Upper lobe of left lung (tissue), 4 donors: ENCODE measurements around the gene FOXP4.

Experiments used
- EP300 ChIP-seq, 4 donors: sonication (generic); formaldehyde crosslinking; IDR thresholded peaks; one replicate each; pipeline ENCODE4 v1.5.1; 2017; ENCODE audit warnings: antibody characterized with exemption in 4 of 4, control low read depth in 2 of 4
- POLR2A ChIP-seq, 4 donors: fragments of 450-650 bp; IDR thresholded peaks; one replicate each; pipeline ENCODE4 v1.5.1; 2016 to 2017; ENCODE audit warnings: antibody characterized with exemption in 4 of 4, mild to moderate bottlenecking in 2 of 4
- POLR2AphosphoS5 ChIP-seq, 2 donors: sonication (generic); formaldehyde crosslinking; IDR thresholded peaks; one replicate each; pipeline ENCODE4 v1.5.1; 2017; ENCODE audit warnings: antibody characterized with exemption in 2 of 2
- TF ChIP-seq, protein P1 (sequence below), 6 experiments: fragments of 450-650 bp in 4 of 6; fragments of 200-600 bp in 2 of 6; sonication (generic) in 2 of 6; IDR thresholded peaks; one replicate each; pipeline ENCODE4 v1.5.1; 2016 to 2019; ENCODE audit warnings: antibody characterized with exemption in 6 of 6

DNA sequence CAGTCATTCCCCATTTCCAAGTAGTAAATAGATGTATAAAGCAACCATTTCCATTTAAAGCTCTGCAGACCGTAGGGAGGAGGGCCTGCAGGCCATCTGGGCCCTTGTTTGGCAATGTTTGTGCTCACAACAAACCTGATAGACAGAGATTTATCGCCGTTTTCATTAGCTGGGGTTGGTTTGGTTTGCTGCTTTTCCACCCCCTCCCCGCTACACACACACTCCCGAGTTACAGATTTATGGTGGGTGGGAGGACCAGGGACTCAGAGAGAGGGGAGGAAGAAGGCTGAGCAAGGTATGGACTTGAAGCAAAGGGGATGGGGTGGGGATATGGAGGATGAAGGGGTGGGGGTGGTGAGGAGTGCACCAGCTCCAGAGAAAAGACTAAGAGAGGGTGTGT, 36.6 kb upstream of the FOXP4 start:
- TF ChIP-seq, protein P1, sequence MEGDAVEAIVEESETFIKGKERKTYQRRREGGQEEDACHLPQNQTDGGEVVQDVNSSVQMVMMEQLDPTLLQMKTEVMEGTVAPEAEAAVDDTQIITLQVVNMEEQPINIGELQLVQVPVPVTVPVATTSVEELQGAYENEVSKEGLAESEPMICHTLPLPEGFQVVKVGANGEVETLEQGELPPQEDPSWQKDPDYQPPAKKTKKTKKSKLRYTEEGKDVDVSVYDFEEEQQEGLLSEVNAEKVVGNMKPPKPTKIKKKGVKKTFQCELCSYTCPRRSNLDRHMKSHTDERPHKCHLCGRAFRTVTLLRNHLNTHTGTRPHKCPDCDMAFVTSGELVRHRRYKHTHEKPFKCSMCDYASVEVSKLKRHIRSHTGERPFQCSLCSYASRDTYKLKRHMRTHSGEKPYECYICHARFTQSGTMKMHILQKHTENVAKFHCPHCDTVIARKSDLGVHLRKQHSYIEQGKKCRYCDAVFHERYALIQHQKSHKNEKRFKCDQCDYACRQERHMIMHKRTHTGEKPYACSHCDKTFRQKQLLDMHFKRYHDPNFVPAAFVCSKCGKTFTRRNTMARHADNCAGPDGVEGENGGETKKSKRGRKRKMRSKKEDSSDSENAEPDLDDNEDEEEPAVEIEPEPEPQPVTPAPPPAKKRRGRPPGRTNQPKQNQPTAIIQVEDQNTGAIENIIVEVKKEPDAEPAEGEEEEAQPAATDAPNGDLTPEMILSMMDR (IDR thresholded peaks at IDR 0.05), result no peak
- TF ChIP-seq POLR2A (IDR thresholded peaks at IDR 0.05), result no peak
- no peak for TF ChIP-seq EP300 (IDR thresholded peaks at IDR 0.05)
- no peak for TF ChIP-seq POLR2AphosphoS5 (IDR thresholded peaks at IDR 0.05)
